ENCODE results near the gene URAD. TPM values are rescaled to one million over a fixed set of nuclear protein-coding genes. Genes with fewer than 3 reads are reported as not detected.

The URAD gene
- total RNA-seq, 2 donors from 2014 or later, result not detected

GRCh38 chr13:28031220-28031895 is 42.9 kb upstream of the URAD start:
- Histone ChIP-seq H3K4me3 (no peak overlapping the region), H3K27me3 (no peaks in the 10 kb centered on the region), H3K4me1 (no peaks in the 10 kb centered on the region), H3K27ac (no peak overlapping the region), H3K36me3 (no peaks in the 10 kb centered on the region), H3K9me3 (no peaks in the 10 kb centered on the region)
- no peak for TF ChIP-seq CTCF (IDR thresholded peaks at IDR 0.05)
- no peak for DNase-seq (ENCODE audit: low spot score)

DNA sequence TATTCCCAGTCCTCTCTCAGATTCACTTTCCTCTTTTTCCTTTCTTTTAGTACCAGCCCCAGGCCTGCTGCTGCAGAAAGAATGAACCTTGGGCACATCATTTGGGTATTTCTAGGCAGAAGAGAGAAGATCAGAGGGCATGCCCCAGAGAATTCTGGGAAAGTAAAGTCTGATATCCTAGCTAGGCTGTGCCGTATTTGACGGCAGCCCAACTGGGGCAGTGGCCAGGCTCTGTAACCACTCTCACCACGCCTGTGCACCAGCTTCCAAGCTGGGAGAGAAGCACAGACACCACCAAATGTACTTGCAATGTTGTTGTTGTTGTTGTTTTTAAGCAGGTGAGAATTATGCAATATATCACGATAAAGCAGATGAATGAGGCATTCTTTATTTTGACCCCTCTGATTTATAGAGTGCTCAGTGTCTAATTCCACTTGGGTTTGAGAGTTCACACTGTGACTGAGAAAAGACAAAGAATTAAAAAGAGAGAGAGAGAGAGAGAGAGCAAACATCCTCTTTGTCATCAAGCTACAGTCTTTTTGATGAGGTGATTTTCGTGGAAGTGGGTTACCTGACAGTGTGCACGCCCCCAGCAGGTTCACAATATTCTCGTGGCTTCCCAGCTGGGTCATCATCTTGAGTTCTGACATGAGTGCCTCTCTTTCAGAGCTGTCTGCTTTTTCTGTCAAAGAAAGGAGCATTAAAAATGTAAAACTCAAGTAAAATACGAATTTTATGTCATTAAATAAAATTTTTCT is 39.3 kb upstream of the URAD start:
- no peak overlapping the region for H3K4me3 ChIP-seq

GRCh38 chr13:28027071-28027470 is 38.6 kb upstream of the URAD start:
- Histone ChIP-seq H3K9me3 (no peaks in the 10 kb centered on the region), H3K4me3 (no peak overlapping the region), H3K4me1 (no peaks in the 10 kb centered on the region), H3K27ac (no peak overlapping the region), H3K27me3 (no peaks in the 10 kb centered on the region), H3K36me3 (no peaks in the 10 kb centered on the region)
- DNase-seq (ENCODE audit: low spot score), result no peak
- no peak for TF ChIP-seq CTCF (IDR thresholded peaks at IDR 0.05)

More for the DNA sequence above, 39.3 kb upstream of the URAD start:
- no peak for DNase-seq (ENCODE audit: low spot score)
- Histone ChIP-seq H3K9me3 (no peaks in the 10 kb centered on the region), H3K27me3 (no peaks in the 10 kb centered on the region), H3K36me3 (no peaks in the 10 kb centered on the region), H3K27ac (no peak overlapping the region), H3K4me1 (no peaks in the 10 kb centered on the region)
- no peak for TF ChIP-seq CTCF (IDR thresholded peaks at IDR 0.05)

DNA sequence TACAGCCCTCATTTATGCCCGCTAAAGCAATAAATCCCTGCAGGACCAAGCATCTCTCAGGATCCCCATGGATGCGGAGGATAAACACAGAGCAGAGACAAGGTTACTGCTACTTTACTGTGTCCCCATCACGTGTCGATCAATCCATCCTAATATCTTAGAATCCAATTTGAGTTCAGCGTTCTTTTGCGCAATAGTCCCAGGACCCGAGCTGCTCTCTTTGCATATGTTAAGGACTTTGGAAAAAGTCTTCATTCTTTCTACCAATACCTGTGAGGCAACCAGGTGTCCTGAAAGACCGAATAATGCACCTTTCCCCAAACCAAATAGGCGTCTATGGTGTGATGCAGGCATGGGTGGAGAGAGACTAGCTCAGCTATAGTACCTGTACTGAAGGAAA is 38.0 kb upstream of the URAD start:
- TF ChIP-seq CTCF (IDR thresholded peaks at IDR 0.05), result no peak

GRCh38 chr13:28022848-28023518 is 34.5 kb upstream of the URAD start:
- Histone ChIP-seq H3K27me3 (no peaks in the 10 kb centered on the region), H3K36me3 (no peaks in the 10 kb centered on the region), H3K4me3 (no peak overlapping the region), H3K9me3 (no peaks in the 10 kb centered on the region), H3K27ac (no peak overlapping the region), H3K4me1 (no peaks in the 10 kb centered on the region)
- DNase-seq (ENCODE audit: low spot score), result no peak
- TF ChIP-seq CTCF (IDR thresholded peaks at IDR 0.05), result no peak

More for the DNA sequence above, 38.0 kb upstream of the URAD start:
- Histone ChIP-seq H3K27ac (no peak overlapping the region), H3K36me3 (no peaks in the 10 kb centered on the region), H3K27me3 (no peaks in the 10 kb centered on the region), H3K4me3 (no peak overlapping the region), H3K9me3 (no peaks in the 10 kb centered on the region), H3K4me1 (no peaks in the 10 kb centered on the region)
- no peak for DNase-seq (ENCODE audit: low spot score)
